GM18499 (cell line): ENCODE results near the gene PVALEF.

Experiments
- ATAC-seq: cut with Tn5 transposase; IDR thresholded peaks from one replicate; pipeline ENCODE4 v1.9.1; 2021; ENCODE audit warnings: moderate number of reproducible peaks; ENCODE audit not compliant: insufficient read depth, unreplicated experiment

Gene PVALEF

DNA sequence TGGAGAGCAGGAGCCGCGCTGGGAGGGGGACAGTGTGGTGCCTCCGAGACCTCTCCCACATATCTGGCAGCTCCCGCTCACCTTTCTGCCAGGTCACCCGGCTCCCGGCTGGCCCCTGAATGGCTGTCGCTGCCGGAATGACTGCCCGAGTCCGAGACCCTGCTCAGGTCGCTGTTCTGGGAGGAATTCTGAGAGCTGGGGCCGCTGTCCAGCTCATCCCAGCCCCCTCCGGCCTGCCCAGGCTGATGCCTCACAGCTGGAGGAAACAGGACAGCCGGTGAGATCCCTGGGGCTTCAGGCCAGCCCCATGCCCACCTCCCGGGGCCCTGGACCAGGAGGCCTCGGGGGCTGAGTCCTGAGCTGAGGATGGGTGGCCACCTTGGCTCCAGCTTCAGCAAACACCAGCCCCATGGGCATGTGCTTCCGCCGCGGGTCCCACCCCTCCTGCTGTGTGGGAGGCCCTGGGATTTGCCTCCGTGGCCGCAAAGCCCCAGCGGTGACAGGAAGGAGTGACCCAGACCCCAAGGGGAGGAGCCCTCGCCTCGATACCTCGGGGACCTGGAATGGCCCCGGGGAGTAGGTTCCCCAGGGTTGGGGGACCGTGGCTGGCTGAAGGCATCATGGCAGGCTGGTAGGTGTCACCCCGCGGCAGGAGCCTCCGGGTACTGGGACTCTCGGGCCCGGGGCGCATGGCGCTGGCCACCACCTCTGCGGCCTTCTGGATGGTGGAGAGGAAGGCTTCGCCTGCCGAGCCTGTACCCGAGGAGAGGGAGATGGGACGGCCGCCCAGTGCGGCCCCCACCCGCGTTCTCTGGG lies 66.7 kb downstream of the PVALEF start:
- no peak for ATAC-seq
